ENCODE results near the gene CPM.

DNA sequence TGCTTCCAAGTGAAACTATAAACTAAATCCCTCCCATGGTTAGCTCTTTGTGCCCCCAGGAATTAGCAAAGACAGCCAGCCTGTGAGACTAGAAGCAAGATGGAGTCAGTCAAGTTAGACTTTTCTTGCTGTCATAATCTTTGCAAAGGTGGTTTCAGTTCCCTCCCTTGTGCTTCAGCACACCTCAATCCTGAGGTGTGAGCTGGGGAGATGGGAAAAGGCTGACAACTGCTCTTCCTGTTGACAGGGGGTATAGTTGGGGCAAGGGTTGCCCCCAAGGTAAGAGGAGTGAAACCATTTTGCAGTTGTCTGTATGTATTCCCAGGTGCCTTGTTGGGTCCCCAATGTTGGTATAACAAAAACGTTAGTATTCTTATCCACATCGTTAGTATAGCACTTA lies 12.3 kb upstream of the CPM start:
- TF ChIP-seq, protein P1, sequence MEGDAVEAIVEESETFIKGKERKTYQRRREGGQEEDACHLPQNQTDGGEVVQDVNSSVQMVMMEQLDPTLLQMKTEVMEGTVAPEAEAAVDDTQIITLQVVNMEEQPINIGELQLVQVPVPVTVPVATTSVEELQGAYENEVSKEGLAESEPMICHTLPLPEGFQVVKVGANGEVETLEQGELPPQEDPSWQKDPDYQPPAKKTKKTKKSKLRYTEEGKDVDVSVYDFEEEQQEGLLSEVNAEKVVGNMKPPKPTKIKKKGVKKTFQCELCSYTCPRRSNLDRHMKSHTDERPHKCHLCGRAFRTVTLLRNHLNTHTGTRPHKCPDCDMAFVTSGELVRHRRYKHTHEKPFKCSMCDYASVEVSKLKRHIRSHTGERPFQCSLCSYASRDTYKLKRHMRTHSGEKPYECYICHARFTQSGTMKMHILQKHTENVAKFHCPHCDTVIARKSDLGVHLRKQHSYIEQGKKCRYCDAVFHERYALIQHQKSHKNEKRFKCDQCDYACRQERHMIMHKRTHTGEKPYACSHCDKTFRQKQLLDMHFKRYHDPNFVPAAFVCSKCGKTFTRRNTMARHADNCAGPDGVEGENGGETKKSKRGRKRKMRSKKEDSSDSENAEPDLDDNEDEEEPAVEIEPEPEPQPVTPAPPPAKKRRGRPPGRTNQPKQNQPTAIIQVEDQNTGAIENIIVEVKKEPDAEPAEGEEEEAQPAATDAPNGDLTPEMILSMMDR (IDR thresholded peaks at IDR 0.05): no peak
- TF ChIP-seq POLR2AphosphoS5 (IDR thresholded peaks at IDR 0.05) (no peak), EP300 (IDR thresholded peaks at IDR 0.05) (no peak)
